Measurements from ENCODE around the gene TMC4.

TMC4 gene

GRCh38 chr19:54158812-54159351 is 14.1 kb downstream of the TMC4 start:
- intact Hi-C loops (cut with DNase I): no loop called here
- DNase-seq: peak in 2 of 10 donors; percentile 12 to 29

GRCh38 chr19:54156953-54157352 is 16.0 kb downstream of the TMC4 start:
- DNase-seq: no peak
- intact Hi-C loops (cut with DNase I): no loop called here

- DNase-seq: no peak
- intact Hi-C loops (cut with DNase I): no loop called here
Observed at GRCh38 chr19:54156490-54156889, 16.5 kb downstream of the TMC4 start.

- intact Hi-C loops (cut with DNase I): no loop called here
- peak in 1 of 10 donors; percentile 83 for DNase-seq
Observed at GRCh38 chr19:54155694-54156093, 17.3 kb downstream of the TMC4 start.

GRCh38 chr19:54154603-54155345 is 18.2 kb downstream of the TMC4 start:
- intact Hi-C loops (cut with DNase I): no loop called here

GRCh38 chr19:54153731-54154326 is 19.1 kb downstream of the TMC4 start:
- intact Hi-C loops (cut with DNase I): no loop called here
- DNase-seq: no peak

More at GRCh38 chr19:54154603-54155345, 18.2 kb downstream of the TMC4 start:
- no peak for DNase-seq

- intact Hi-C loops (cut with DNase I): no loop called here
- no peak for DNase-seq
Observed at GRCh38 chr19:54152878-54153524, 20.0 kb downstream of the TMC4 start.

GRCh38 chr19:54152267-54152666 is 20.7 kb downstream of the TMC4 start:
- DNase-seq: no peak

GRCh38 chr19:54151362-54152035 is 21.5 kb downstream of the TMC4 start:
- intact Hi-C loops (cut with DNase I): no loop called here
- no peak for DNase-seq

More at GRCh38 chr19:54152267-54152666, 20.7 kb downstream of the TMC4 start:
- intact Hi-C loops (cut with DNase I): no loop called here

GRCh38 chr19:54149021-54149812 is 23.7 kb downstream of the TMC4 start:
- intact Hi-C loops (cut with DNase I): no loop called here
- DNase-seq: no peak

GRCh38 chr19:54148158-54148557 is 24.8 kb downstream of the TMC4 start:
- no peak for DNase-seq
- intact Hi-C loops (cut with DNase I): no loop called here

GRCh38 chr19:54147676-54148075 is 25.3 kb downstream of the TMC4 start:
- intact Hi-C loops (cut with DNase I): no loop called here
- no peak for DNase-seq

GRCh38 chr19:54145541-54146158 is 27.3 kb downstream of the TMC4 start:
- intact Hi-C loops (cut with DNase I): no loop called here
- no peak for DNase-seq

GRCh38 chr19:54142166-54142780 is 30.7 kb downstream of the TMC4 start:
- intact Hi-C loops (cut with DNase I): no loop called here
- no peak for DNase-seq

- intact Hi-C loops (cut with DNase I): no loop called here
- DNase-seq: no peak
Observed at GRCh38 chr19:54141356-54141755, 31.6 kb downstream of the TMC4 start.

GRCh38 chr19:54138489-54139256 is 34.3 kb downstream of the TMC4 start:
- DNase-seq: no peak
- intact Hi-C loops (cut with DNase I): no loop called here

GRCh38 chr19:54137699-54138488 is 35.1 kb downstream of the TMC4 start, which contains the start of gene CNOT3:
Gene CNOT3, plus strand, starts transcription at chr19:54137762. Its CDS starts 5,217 bp downstream, at chr19:54142979.
- no peak for DNase-seq
- intact Hi-C loops (cut with DNase I): loop anchor here (1.0 to 2.0 kb wide), 2 partner anchors 23 to 35 kb away; partner anchors contain the start of genes NDUFA3, PRPF31 and TFPT

Data from posterior cingulate gyrus (tissue), 11 donors.